NCI-H69 (cell line): ENCODE results near the gene ELN.
"Not testable (repeated sequence)": the region's sequence is repeated elsewhere in the genome, so short reads cannot be mapped to it uniquely, and the experiment has no call there.

Experiments used
- DNase-seq: peaks from one replicate; lab custom pipeline; 2025; lab: John Stamatoyannopoulos, UW

ELN gene

DNA sequence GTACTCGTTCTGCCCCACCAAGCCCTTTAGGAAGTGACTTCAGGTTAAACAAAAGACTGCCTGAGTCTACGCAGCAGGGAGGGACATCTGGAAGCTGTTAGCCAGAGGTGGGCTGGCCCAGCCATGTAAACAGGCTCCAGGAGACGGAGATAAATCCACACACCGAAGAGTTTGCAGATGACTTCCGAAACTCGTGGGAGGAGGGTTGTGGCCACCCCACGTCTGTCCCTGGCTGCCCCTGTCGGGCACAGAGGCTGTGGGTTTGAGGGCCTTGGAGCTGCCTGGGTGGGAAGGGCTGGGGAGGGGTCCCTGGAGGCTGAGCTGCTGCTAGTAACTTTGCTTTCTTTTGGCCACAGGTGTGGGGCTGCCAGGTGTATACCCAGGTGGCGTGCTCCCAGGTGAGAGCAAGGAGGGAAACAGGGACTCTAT lies 15.6 kb downstream of the ELN start:
- peak; percentile 98 for DNase-seq

DNA sequence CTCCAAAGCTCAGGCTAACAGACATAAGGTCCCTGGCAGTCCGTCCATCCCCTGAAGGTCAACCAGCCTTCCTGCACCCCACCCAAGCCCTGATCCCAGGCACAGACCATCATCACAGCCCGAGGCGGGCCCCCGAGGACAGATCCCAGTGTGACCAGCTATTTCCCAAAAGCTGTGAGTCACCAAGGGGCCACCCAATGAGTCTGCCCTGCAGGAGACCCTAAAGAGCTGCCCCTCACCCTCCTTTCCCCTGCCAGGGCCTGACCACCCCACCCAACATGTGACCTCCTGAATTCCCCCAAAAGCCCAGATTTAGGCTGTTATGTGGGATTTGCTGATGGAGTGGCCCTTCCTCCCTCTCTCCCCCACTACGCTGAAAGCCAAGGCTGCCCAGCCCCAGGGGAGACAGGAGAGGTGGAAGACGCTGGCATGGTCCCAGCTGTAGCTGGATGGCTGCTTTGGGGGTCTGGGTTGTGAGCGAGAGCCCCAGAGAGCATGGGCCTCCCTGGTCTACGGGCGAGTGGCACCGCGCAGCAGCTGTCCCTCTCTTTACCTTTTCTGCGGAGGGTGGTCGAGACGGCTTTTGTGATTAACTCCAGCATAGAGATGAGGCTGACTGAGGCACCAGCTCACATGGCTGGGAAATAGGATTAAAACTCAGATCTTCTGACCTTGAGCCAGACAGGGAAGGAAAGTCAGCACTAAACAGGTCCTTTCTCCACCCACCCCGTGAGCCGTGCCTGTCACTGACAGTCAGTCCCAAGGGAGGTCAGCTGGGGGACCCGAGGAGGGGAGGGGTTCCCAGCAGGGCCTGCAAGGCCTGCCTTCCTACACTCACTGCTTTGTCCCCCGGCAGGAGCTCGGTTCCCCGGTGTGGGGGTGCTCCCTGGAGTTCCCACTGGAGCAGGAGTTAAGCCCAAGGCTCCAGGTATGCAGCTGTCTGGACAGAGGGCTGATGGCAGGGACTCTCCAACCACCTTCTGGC lies 16.7 kb downstream of the ELN start:
- DNase-seq: peak; percentile 27

DNA sequence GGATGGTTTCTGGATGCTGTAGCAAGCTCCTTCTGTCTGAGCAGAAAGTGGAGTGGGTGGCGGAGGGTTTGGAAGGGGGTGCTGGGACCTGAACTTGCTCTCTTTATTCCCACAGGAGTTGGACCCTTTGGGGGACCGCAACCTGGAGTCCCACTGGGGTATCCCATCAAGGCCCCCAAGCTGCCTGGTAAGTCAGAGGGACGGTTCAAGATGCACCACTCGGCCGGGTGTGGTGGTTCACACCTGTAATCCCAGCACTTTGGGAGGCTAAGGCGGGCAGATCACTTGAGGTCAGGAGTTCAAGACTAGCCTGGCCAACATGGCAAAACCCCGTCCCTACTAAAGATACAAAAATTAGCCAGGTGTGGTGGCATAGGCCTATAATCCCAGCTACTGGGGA lies 18.6 kb downstream of the ELN start:
- DNase-seq: not testable (repeated sequence)

DNA sequence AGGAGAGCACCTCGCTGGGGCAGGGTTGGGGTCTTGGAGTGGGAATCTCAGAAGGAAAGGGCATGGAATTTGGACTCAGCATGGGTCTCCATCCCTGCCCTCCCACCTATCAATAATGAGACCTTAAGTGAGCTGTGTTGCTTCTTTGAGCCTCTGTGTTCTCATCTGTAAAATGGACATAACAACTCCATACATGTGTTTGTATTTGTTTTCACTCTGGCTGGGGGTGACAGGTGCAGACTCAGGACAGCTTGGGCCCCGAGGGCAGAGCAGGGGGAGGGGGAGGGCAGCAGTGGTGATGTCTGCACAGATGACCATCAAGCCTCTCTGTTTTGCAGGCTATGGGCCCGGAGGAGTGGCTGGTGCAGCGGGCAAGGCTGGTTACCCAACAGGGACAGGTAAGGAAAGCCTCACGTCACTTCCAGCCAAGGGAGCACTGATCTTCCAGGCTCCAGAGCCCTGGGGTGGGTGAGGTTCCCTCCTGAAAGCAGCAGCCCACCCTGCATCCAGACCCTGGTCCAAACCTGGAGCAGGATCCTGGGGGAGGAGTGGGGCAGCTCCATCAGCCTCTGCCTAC lies 19.9 kb downstream of the ELN start:
- DNase-seq: no peak

GRCh38 chr7:74048999-74049599 lies 21.1 kb downstream of the ELN start:
- DNase-seq: no peak

- no peak for DNase-seq
Observed at GRCh38 chr7:74049997-74050798, 22.2 kb downstream of the ELN start.

DNA sequence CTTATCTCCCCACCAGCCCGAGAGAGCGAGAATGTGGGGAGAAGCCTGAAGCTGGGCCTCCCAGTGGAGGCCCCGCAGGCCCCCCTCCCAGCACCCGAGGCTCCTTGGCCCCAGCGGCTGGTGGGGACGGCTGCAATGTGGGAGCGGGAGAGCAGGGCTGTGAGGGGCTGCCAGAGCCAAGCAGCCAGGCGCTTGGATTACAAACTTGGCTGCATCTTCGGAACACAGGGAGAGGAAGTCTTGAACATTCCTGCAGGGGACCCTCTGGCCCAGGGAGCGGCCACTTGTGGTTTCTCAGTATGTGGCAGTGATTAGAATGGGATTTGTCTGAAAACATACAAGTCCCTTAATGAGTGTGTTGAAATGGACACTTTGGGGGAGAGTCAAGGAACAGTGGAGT lies 23.2 kb downstream of the ELN start:
- no peak for DNase-seq

DNA sequence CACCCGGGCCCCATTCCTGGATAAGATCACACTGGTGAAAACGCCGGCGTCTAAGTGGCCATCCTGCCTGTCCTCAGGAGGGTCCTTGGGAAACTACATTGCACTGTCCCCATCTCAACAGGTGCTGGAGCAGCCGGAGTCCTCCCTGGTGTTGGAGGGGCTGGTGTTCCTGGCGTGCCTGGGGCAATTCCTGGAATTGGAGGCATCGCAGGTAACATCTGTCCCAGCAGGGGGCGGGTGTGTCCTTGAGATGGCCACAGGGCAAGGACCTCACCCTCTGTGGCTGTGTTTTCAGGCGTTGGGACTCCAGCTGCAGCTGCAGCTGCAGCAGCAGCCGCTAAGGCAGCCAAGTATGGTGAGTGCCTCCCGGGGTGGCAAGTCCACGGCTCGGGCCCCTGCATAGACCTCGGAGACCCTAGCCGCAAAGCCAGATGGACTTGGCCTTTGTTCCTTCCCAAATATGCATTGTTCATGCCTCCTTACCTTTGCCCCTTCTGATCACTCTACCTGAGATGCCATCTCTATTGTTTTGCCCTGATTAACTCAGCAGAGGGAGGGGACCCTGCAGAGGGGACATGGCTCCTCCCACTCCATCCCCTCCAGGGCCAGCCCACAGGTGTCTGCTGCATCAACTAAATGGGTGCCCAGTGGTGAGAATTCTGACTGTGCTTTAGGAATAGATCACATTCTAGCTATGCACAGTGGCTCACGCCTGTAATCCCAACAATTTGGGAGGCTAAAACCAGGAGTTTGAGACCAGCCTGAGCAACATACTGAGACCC lies 23.8 kb downstream of the ELN start:
- DNase-seq: peak; percentile 52

- no peak for DNase-seq
Observed at GRCh38 chr7:74052628-74053027, 24.7 kb downstream of the ELN start.

- DNase-seq: no peak
Observed at GRCh38 chr7:74053589-74054186, 25.7 kb downstream of the ELN start.

GRCh38 chr7:74056096-74056915 lies 28.3 kb downstream of the ELN start:
- DNase-seq: no peak

GRCh38 chr7:74057216-74057925 lies 29.4 kb downstream of the ELN start:
- no peak for DNase-seq

- DNase-seq: no peak
Observed at GRCh38 chr7:74057987-74058386, 30.0 kb downstream of the ELN start.

DNA sequence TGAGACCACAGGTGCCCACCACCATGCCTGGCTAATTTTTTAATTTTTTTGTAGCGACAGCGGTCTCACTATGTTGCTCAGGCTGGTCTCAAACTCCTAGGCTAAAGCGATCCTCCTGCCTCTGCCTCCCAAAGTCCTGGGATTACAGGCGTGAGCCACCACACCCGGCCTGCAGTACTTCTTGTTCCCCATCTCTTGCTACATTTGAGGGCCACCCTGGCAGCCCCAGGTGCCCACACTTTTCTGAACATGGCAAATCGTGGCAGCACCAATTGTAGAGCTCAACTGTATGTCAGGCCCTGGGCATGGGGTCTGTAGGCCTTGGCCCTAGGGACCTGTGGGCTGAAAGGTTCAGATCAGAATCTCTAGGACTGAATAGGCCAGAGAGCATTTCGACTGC lies 30.5 kb downstream of the ELN start:
- no peak for DNase-seq

GRCh38 chr7:74059037-74059436 lies 31.1 kb downstream of the ELN start:
- no peak for DNase-seq

DNA sequence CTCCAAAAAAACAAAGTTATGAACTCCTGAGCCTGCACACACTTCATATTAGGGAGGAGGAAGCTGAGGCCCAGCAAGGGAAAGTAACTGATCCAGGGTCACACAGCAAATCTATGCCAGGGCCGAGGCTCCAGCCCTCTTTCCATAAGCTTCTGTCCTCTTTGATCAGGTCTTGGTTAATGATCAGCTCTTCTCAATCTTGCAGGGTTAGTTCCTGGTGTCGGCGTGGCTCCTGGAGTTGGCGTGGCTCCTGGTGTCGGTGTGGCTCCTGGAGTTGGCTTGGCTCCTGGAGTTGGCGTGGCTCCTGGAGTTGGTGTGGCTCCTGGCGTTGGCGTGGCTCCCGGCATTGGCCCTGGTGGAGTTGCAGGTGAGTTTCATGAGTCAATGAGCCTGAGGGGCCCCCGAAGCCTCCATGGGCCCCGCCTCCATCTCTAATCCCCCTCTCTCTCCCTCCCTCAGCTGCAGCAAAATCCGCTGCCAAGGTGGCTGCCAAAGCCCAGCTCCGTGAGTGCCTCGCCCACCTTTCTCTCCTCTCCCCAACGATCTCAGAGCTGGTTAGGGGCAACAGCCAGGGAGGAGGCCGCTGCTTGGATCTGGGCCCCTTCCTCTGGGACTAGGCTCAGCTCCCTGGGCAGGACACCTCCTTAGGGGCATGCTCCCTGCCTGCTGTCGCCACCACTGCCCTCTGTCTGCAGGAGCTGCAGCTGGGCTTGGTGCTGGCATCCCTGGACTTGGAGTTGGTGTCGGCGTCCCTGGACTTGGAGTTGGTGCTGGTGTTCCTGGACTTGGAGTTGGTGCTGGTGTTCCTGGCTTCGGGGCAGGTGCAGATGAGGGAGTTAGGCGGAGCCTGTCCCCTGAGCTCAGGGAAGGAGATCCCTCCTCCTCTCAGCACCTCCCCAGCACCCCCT lies 32.0 kb downstream of the ELN start:
- no peak for DNase-seq

DNA sequence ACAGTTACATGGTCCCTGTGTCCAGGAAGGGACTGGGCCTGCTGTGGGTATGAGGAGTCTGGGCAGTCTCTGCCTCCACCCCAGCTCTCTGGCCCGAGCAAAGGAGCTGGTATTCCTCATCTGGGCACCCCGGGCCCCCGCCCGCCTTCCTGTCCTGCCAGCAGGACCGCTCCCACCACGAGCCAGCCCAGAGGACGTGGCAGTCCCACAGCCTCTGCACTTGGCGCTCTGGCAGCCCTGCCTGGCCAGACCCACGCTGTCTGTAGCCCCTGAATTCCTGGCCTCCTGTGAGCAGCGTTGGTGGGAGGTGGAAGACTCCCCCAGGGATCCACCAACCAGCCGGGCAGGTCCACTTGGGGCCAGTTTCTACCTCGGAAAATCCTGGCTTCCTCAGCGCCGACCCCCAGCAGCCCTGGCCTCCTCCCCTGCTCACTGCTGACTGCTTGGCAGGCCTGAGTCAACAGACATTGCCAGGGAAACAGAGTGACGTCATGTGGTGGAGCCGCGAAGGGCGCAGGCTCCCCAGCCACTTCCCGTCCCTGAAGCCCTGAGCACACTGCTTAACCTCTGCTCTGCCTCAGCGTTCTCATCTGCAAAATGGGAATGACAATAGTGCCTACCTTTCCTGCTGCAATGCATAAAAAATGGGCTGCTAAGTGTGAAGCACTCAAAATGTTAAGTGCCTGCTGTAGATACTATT lies 34.0 kb downstream of the ELN start:
- DNase-seq: peak; percentile 92

- DNase-seq: no peak
Observed at GRCh38 chr7:74063223-74063641, 35.3 kb downstream of the ELN start.
